Measurements from ENCODE around the gene NINL.
"Not testable (repeated sequence)": the region's sequence is repeated elsewhere in the genome, so short reads cannot be mapped to it uniquely, and the experiment has no call there.

Gene NINL

GRCh38 chr20:25566821-25567220 is 18.5 kb downstream of the NINL start:
- H3K27me3 ChIP-seq (replicated peaks) = no peaks in the 10 kb centered on the region
- in situ Hi-C loops (cut with HindIII; ENCODE audit: low pct_ligation_motif_present, low sequenced_read_pairs) = no loop called here
- no peak overlapping the region for H3K4me3 ChIP-seq (ENCODE audit: low read depth, low read length)
- H3K36me3 ChIP-seq (replicated peaks) = no peaks in the 10 kb centered on the region
- no peak overlapping the region for H3K27ac ChIP-seq
- TF ChIP-seq CTCF (IDR thresholded peaks at IDR 0.05; ENCODE audit: low read depth, low read length, missing control alignments) = no peak
- no peak for DNase-seq

- Histone ChIP-seq H3K27ac (no peak overlapping the region), H3K4me3 (ENCODE audit: low read depth, low read length) (no peak overlapping the region), H3K27me3 (replicated peaks) (no peaks in the 10 kb centered on the region), H3K36me3 (replicated peaks) (no peaks in the 10 kb centered on the region)
- in situ Hi-C loops (cut with HindIII; ENCODE audit: low pct_ligation_motif_present, low sequenced_read_pairs) = no loop called here
- TF ChIP-seq CTCF (IDR thresholded peaks at IDR 0.05; ENCODE audit: low read depth, low read length, missing control alignments) = no peak
- no peak for DNase-seq
Observed at GRCh38 chr20:25565578-25566157, 19.7 kb downstream of the NINL start.

- in situ Hi-C loops (cut with HindIII; ENCODE audit: low pct_ligation_motif_present, low sequenced_read_pairs) = no loop called here
- no peak for DNase-seq
- Histone ChIP-seq H3K27ac (no peak overlapping the region), H3K36me3 (replicated peaks) (no peaks in the 10 kb centered on the region), H3K27me3 (replicated peaks) (no peaks in the 10 kb centered on the region), H3K4me3 (ENCODE audit: low read depth, low read length) (no peak overlapping the region)
- no peak for TF ChIP-seq CTCF (IDR thresholded peaks at IDR 0.05; ENCODE audit: low read depth, low read length, missing control alignments)
Observed at GRCh38 chr20:25563876-25564275, 21.5 kb downstream of the NINL start.

GRCh38 chr20:25563362-25563761 is 22.0 kb downstream of the NINL start:
- DNase-seq = no peak
- H3K4me3 ChIP-seq (ENCODE audit: low read depth, low read length) = no peak overlapping the region
- H3K27ac ChIP-seq = no peak overlapping the region
- no peak for TF ChIP-seq CTCF (IDR thresholded peaks at IDR 0.05; ENCODE audit: low read depth, low read length, missing control alignments)
- H3K27me3 ChIP-seq (replicated peaks) = no peaks in the 10 kb centered on the region
- in situ Hi-C loops (cut with HindIII; ENCODE audit: low pct_ligation_motif_present, low sequenced_read_pairs) = no loop called here
- H3K36me3 ChIP-seq (replicated peaks) = no peaks in the 10 kb centered on the region

- H3K4me3 ChIP-seq (ENCODE audit: low read depth, low read length); H3K27me3 ChIP-seq (replicated peaks); H3K27ac ChIP-seq; DNase-seq; in situ Hi-C loops (cut with HindIII; ENCODE audit: low pct_ligation_motif_present, low sequenced_read_pairs); H3K36me3 ChIP-seq (replicated peaks): not testable (repeated sequence)
Observed at GRCh38 chr20:25561771-25562170, 23.6 kb downstream of the NINL start.

GRCh38 chr20:25553819-25554296 is 31.5 kb downstream of the NINL start:
- peak; percentile 43 for DNase-seq
- in situ Hi-C loops (cut with HindIII; ENCODE audit: low pct_ligation_motif_present, low sequenced_read_pairs) = no loop called here
- Histone ChIP-seq H3K4me3 (ENCODE audit: low read depth, low read length) (no peak overlapping the region), H3K27me3 (replicated peaks) (no peaks in the 10 kb centered on the region), H3K36me3 (replicated peaks) (no peaks in the 10 kb centered on the region), H3K27ac (no peak overlapping the region)
- TF ChIP-seq CTCF (IDR thresholded peaks at IDR 0.05; ENCODE audit: low read depth, low read length, missing control alignments) = no peak

Data from brain microvascular endothelial cell (primary cell).